Endometrial microvascular endothelial cells (primary cell): ENCODE measurements around the gene LYRM9. TPM values are rescaled to one million over a fixed set of nuclear protein-coding genes. Genes with fewer than 3 reads are reported as not detected.
"Not testable (repeated sequence)": the region's sequence is repeated elsewhere in the genome, so short reads cannot be mapped to it uniquely, and the experiment has no call there.

Experiments
- in situ Hi-C: cut with HindIII; loops from 2 replicates; pipeline ENCODE4 v1.10.0; 2017; ENCODE audit warnings: low sequenced_read_pairs, low pct_unique_long_range_greater_than_20kb; ENCODE audit errors: inconsistent ontology term
- total RNA-seq: library from RNA; depleted of rRNA; stranded (reverse); fragments of >200 nt; gene quantifications from one replicate; pipeline ENCODE4 v1.2.3, GENCODE V29; 2015; ENCODE audit errors: inconsistent ontology term

LYRM9 gene
- total RNA-seq, 1 donor from 2014 or later: 10.7 TPM

GRCh38 chr17:27849474-27850185 is 43.5 kb downstream of the LYRM9 start:
- in situ Hi-C loops: no loop called here

GRCh38 chr17:27848931-27849330 is 44.2 kb downstream of the LYRM9 start:
- in situ Hi-C loops: no loop called here

- in situ Hi-C loops: not testable (repeated sequence)
Measured at GRCh38 chr17:27846808-27847307, 46.3 kb downstream of the LYRM9 start.

DNA sequence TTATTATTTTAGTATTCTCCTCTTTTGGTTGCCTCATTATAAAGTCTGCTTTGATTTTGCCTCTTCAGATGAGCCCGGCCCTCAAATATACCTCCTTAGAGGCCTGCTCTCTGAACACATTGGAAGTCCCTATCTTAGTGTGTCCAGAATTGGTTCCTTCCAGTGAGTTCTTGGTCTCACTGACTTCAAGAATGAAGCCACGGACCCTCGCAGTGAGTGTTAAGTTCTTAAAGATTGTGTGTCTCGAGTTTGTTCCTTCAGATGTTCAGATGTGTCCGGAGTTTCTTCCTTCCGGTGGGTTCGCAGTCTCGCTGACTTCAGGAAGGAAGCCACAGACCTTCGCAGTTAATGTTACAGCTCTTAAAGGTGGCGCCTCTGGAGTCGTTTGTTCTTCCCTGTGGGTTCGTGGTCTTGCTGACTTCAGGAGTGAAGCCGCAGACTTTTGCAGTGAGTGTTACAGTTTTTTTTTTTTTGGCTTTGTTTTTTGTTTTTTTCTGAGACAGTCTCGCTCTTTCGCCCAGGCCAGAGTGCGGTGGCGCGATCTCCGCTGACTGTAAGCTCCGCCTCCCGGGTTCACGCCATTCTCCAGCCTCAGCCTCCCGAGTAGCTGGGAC is 47.0 kb downstream of the LYRM9 start:
- in situ Hi-C loops: no loop called here

- in situ Hi-C loops: no loop called here
Measured at GRCh38 chr17:27845264-27846041, 47.7 kb downstream of the LYRM9 start.

GRCh38 chr17:27840688-27841087 is 52.5 kb downstream of the LYRM9 start:
- in situ Hi-C loops: no loop called here

GRCh38 chr17:27840406-27840678 is 52.8 kb downstream of the LYRM9 start:
- in situ Hi-C loops: not testable (repeated sequence)

DNA sequence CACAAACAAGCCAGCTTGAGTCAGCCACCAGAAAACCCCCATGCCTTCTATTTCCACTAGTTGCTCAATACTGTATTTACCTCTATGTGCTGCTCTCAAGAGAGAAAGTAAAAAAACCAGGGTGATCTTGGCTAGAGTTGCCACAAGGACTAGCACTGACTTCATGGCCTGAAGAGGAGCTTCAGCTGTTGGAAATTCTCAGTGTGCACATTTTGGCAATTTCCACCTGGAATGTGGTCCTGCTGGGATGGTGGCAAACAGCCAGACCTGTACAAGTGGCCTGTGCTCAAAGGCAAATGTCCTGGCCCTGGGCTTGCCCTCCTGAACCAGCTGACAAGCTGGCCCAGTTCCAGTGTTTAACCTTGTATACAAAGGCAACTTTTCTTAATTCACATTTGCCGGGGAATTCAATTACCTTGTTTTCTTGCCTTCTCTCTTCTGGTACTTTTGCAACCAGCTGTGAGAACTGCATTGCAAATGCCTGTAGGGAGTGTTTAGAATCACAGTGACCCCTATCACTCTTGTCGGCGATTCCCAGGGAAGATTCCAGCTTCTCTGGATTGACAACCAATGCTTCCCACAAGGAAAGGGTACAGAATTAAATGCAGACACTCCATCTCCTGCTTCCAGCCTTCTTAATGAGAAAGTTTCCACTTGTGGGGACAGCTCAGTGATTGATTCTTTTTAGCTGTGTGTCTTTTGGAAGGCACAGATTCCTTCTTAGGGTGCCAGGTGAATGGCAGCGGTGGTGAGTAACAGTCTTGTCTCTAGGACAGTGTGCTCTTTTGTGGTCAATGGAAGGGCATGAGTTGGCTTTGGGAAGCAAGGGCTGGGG is 53.4 kb downstream of the LYRM9 start:
- in situ Hi-C loops: not testable (repeated sequence)

GRCh38 chr17:27838607-27839006 is 54.6 kb downstream of the LYRM9 start:
- in situ Hi-C loops: not testable (repeated sequence)

GRCh38 chr17:27837769-27838168 is 55.4 kb downstream of the LYRM9 start:
- in situ Hi-C loops: not testable (repeated sequence)

DNA sequence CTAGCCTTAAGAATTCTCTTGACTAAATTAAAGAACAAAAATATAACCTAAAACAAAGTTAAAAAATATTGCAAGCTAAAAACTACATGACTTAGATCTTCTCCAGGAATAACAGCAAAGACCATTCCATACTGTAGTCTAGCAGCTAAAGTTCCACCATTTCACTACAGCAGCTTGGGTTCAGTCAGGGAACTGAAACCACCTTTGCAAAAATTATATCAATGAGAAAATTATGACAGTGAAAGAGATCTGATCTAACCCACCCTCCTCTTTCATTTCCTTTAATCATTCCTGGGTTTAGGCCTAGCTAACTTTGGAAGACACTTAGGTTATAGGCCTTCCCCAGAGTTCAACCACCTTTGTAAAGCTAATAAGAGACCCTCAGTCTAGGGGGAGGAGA is 56.5 kb downstream of the LYRM9 start:
- in situ Hi-C loops: no loop called here

GRCh38 chr17:27834571-27834970 is 58.6 kb downstream of the LYRM9 start:
- in situ Hi-C loops: no loop called here

- in situ Hi-C loops: no loop called here
Measured at GRCh38 chr17:27832831-27833230, 60.3 kb downstream of the LYRM9 start.

DNA sequence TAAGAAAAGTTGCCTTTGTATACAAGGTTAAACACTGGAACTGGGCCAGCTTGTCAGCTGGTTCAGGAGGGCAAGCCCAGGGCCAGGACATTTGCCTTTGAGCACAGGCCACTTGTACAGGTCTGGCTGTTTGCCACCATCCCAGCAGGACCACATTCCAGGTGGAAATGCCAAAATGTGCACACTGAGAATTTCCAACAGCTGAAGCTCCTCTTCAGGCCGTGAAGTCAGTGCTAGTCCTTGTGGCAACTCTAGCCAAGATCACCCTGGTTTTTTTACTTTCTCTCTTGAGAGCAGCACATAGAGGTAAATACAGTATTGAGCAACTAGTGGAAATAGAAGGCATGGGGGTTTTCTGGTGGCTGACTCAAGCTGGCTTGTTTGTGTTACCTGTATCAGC is 63.3 kb downstream of the LYRM9 start:
- in situ Hi-C loops: not testable (repeated sequence)

DNA sequence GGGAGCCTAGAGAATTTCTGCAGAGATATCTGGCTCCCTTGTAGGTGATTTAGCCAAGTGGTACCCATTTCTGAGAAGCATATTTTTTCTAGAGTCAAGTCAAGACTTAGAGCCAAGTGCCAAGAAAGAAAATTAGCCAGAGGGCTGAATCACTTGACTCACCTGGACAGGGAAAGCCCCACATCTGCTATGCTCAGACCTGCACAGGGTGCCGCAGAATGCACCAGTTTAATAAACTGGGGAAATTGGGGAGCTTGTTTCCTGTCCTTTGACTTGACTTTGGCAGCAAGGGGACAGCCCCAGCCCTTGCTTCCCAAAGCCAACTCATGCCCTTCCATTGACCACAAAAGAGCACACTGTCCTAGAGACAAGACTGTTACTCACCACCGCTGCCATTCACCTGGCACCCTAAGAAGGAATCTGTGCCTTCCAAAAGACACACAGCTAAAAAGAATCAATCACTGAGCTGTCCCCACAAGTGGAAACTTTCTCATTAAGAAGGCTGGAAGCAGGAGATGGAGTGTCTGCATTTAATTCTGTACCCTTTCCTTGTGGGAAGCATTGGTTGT is 63.9 kb downstream of the LYRM9 start:
- in situ Hi-C loops: not testable (repeated sequence)
